Measurements from ENCODE around the gene NUMA1. TPM values are rescaled to one million over a fixed set of nuclear protein-coding genes. Genes with fewer than 3 reads are reported as not detected.
A peak's percentile ranks its signal among the peaks of the same experiment; 100 is the strongest.

NUMA1 gene
- total RNA-seq, 1 experiment from 2014 or later = 109 TPM

DNA sequence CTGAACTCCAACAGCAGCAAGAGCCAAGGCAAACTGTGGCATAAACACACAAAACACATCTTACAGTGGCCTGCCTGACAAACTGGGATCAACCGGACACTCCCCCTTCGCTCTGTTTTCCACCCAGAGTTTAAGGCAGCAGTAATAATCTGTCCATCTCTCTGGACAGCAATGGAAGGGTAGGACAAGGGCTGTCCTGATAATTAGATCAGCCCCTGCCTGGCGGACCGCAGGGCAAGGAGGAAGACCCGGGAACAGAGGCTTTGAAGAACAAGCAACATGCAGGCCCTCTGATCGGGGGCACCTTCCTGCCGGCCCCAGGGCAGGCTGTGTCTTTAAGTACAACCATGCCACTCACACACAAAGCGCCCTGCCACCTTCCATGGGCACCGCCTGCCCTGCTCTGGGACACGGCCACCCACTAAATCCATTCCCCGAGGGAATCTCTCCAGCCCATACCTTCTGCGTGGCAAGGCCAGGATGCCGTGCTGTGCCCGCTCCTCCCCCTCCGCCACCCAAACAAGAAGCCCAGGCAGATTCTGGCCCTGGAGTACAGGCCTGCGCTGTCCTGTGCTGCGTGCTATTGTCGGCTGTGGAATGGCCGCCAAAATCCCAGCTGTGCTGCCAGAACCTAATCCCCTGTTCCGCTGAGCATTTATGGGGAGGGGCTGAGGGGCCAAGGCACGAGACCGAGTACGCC lies 38.8 kb downstream of the NUMA1 start:
- Mint-ChIP-seq H3K4me3 (ENCODE audit: unreplicated experiment) (no peak overlapping the region), H3K9me3 (ENCODE audit: unreplicated experiment) (no peaks in the 10 kb centered on the region), H3K27me3 (ENCODE audit: insufficient read depth, unreplicated experiment) (no peaks in the 10 kb centered on the region), H3K36me3 (ENCODE audit: insufficient read depth, unreplicated experiment) (peaks cover 25% of the 10 kb centered on the region), H3K4me1 (ENCODE audit: insufficient read depth, unreplicated experiment) (peaks cover 26% of the 10 kb centered on the region), H3K27ac (ENCODE audit: low read depth, unreplicated experiment) (no peak overlapping the region)
- intact Hi-C loops (cut with micrococcal nuclease) = no loop called here
- DNase-seq (ENCODE audit: unreplicated experiment) = peak; percentile 65
- TF ChIP-seq, protein P1, sequence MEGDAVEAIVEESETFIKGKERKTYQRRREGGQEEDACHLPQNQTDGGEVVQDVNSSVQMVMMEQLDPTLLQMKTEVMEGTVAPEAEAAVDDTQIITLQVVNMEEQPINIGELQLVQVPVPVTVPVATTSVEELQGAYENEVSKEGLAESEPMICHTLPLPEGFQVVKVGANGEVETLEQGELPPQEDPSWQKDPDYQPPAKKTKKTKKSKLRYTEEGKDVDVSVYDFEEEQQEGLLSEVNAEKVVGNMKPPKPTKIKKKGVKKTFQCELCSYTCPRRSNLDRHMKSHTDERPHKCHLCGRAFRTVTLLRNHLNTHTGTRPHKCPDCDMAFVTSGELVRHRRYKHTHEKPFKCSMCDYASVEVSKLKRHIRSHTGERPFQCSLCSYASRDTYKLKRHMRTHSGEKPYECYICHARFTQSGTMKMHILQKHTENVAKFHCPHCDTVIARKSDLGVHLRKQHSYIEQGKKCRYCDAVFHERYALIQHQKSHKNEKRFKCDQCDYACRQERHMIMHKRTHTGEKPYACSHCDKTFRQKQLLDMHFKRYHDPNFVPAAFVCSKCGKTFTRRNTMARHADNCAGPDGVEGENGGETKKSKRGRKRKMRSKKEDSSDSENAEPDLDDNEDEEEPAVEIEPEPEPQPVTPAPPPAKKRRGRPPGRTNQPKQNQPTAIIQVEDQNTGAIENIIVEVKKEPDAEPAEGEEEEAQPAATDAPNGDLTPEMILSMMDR (IDR thresholded peaks at IDR 0.05; ENCODE audit: unreplicated experiment) = no peak
- ChIA-PET POLR2A (interaction anchor here (0.5 to 10.0 kb wide), 25 partner anchors 9 to 197 kb away, joined by 3 to 282 read pairs (median 9); partner anchors contain the start of genes ANAPC15, INPPL1, LRRC51 and NUMA1), CTCF (interaction anchor here (0.6 to 4.6 kb wide), 5 partner anchors 9 to 127 kb away, joined by 3 to 81 read pairs (median 3); no protein-coding TSS in a partner anchor)
- BruUV-seq (replicated peaks) = no TSS peak

DNA sequence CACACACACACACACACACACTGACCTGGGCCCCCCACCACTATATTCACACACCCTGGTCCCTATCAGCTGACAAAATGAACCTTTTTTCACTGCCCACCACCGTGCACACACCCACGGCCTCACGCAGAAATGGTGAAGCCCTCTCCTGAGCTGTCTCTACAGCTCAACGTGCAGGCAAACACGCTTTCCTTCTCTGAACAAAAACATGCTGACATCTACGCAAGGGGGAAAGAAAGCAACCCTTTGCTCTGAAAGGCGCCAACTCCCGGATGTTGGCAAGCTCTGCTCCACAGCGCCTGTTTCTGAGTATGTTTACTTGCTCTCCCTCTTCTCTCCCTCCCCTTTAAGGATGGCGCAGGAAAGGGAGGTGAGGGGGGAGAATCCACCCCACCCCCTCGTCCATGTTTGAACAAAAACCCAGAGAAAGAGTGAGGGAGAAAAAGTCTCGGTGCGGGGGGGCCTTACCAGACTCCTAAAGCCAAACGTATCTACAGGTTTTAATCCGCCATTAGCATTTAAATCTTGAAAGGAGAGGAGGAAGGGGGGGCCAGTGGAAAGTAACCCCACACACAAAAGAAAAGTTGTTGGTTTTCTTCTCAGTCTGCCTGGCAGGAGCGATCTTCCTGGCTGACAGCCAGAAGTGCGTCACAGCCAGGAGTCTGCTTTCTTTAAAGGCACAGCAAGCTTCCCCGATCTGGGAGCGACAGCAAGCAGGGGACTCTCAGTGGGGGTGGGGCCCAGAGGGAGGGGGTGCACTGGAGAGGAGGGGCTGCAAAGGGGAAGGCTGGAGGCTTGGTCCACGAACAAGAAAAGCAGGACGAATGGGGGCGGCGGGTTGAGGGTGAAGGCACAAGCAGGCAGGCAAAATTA lies 39.6 kb downstream of the NUMA1 start:
- no peak overlapping the region for H3K4me3 Mint-ChIP-seq (ENCODE audit: unreplicated experiment)
- DNase-seq (ENCODE audit: unreplicated experiment) = peak; percentile 91
- H3K27ac Mint-ChIP-seq (ENCODE audit: low read depth, unreplicated experiment) = no peak overlapping the region
- TF ChIP-seq, protein P1 (IDR thresholded peaks at IDR 0.05; ENCODE audit: unreplicated experiment) = no peak
- POLR2A ChIA-PET = interaction anchor here (0.6 to 10.0 kb wide), 28 partner anchors 8 to 1744 kb away, joined by 3 to 282 read pairs (median 7); partner anchors contain the start of genes ANAPC15, INPPL1, LRRC51 and NUMA1
- peaks cover 26% of the 10 kb centered on the region for H3K4me1 Mint-ChIP-seq (ENCODE audit: insufficient read depth, unreplicated experiment)
- TSS peak; percentile 68 for BruUV-seq (replicated peaks)
- intact Hi-C loops (cut with micrococcal nuclease) = loop anchor here (1.0 kb wide), 1 partner anchor 40 kb away; the partner anchor contains the start of genes LRRC51 and NUMA1
- H3K27me3 Mint-ChIP-seq (ENCODE audit: insufficient read depth, unreplicated experiment) = no peaks in the 10 kb centered on the region
- no peaks in the 10 kb centered on the region for H3K9me3 Mint-ChIP-seq (ENCODE audit: unreplicated experiment)
- CTCF ChIA-PET = interaction anchor here (0.6 to 4.6 kb wide), 13 partner anchors 8 to 143 kb away, joined by 3 to 81 read pairs (median 4); no protein-coding TSS in a partner anchor
- H3K36me3 Mint-ChIP-seq (ENCODE audit: insufficient read depth, unreplicated experiment) = peaks cover 27% of the 10 kb centered on the region

DNA sequence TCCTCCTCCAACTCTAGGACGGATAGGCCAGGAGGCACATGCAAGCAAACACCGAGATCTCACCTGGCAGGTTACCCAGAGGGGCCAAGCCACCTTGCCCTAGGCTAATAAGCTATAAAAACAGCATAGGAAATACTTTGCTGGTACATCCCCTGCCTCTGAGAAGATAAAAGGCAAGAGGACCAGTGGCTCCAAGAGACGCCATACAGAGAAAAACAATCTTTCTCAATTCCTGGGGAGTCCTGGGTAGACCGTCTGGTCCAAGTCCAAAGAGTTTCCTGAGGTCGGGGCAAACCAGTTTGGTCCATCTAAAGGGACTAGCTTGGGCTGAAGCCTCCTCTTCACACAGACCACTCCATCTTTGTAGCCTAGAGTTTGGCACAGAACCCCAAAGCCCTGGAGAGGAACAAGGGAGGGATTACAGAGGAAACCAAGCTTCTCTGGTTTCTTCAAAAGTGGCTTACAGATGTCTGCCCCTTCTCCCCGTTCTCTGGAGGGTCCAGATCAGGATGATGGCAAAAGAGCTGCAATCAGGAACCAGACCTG lies 40.4 kb downstream of the NUMA1 start:
- no TSS peak for BruUV-seq (replicated peaks)
- no peaks in the 10 kb centered on the region for H3K9me3 Mint-ChIP-seq (ENCODE audit: unreplicated experiment)
- intact Hi-C loops (cut with micrococcal nuclease) = loop anchor here (1.0 kb wide), 1 partner anchor 40 kb away; the partner anchor contains the start of genes LRRC51 and NUMA1
- H3K4me3 Mint-ChIP-seq (ENCODE audit: unreplicated experiment) = no peak overlapping the region
- TF ChIP-seq, protein P1 (IDR thresholded peaks at IDR 0.05; ENCODE audit: unreplicated experiment) = no peak
- ChIA-PET POLR2A (interaction anchor here (0.7 to 10.0 kb wide), 24 partner anchors 10 to 1744 kb away, joined by 3 to 282 read pairs (median 8); partner anchors contain the start of genes ANAPC15, INPPL1, LRRC51 and NUMA1), CTCF (interaction anchor here (0.6 to 4.6 kb wide), 18 partner anchors 9 to 144 kb away, joined by 3 to 81 read pairs (median 4); no protein-coding TSS in a partner anchor)
- H3K4me1 Mint-ChIP-seq (ENCODE audit: insufficient read depth, unreplicated experiment) = peaks cover 26% of the 10 kb centered on the region
- DNase-seq (ENCODE audit: unreplicated experiment) = no peak
- H3K27me3 Mint-ChIP-seq (ENCODE audit: insufficient read depth, unreplicated experiment) = no peaks in the 10 kb centered on the region
- H3K36me3 Mint-ChIP-seq (ENCODE audit: insufficient read depth, unreplicated experiment) = peaks cover 32% of the 10 kb centered on the region
- no peak overlapping the region for H3K27ac Mint-ChIP-seq (ENCODE audit: low read depth, unreplicated experiment)
